KMS-11 (cell line): ENCODE data around the gene DNM3.

Source experiments
- H2AFZ ChIP-seq: fragments of 200-600 bp; sonication (generic); 2 replicates; pipeline ENCODE4 v1.6.1; 2016; ENCODE audit warnings: antibody characterized with exemption, mixed run types, low read depth
- H3K27ac ChIP-seq: fragments of 200-600 bp; sonication (generic); 2 replicates; pipeline ENCODE4 v1.6.1; 2016; ENCODE audit warnings: mild to moderate bottlenecking, mixed run types
- H3K27me3 ChIP-seq: fragments of 200-600 bp; sonication (generic); 2 replicates; pipeline ENCODE4 v1.6.1; 2017; ENCODE audit warnings: mild to moderate bottlenecking, low read depth, mixed run types, moderate library complexity; ENCODE audit not compliant: insufficient read depth
- H3K36me3 ChIP-seq: fragments of 200-600 bp; sonication (generic); 2 replicates; pipeline ENCODE4 v1.6.1; 2017; ENCODE audit warnings: mild to moderate bottlenecking, mixed run types; ENCODE audit not compliant: insufficient read depth
- H3K4me1 ChIP-seq: fragments of 200-600 bp; sonication (generic); 2 replicates; pipeline ENCODE4 v1.6.1; 2016; ENCODE audit warnings: mild to moderate bottlenecking, low read depth, mixed run types; ENCODE audit not compliant: poor library complexity, severe bottlenecking
- H3K4me2 ChIP-seq: fragments of 200-600 bp; sonication (generic); 2 replicates; pipeline ENCODE4 v1.7.0; 2016; ENCODE audit warnings: mild to moderate bottlenecking, mixed run types
- H3K4me3 ChIP-seq: fragments of 200-600 bp; sonication (generic); IDR thresholded peaks from 2 replicates; pipeline ENCODE4 v1.6.1; 2017; ENCODE audit warnings: low read depth, low read length, mixed read lengths; ENCODE audit not compliant: insufficient read depth
- H3K79me2 ChIP-seq: fragments of 200-600 bp; sonication (generic); 2 replicates; pipeline ENCODE4 v1.6.1; 2016; ENCODE audit warnings: low read depth, mixed run types; ENCODE audit not compliant: insufficient read depth
- H3K9ac ChIP-seq: fragments of 200-600 bp; sonication (generic); 2 replicates; pipeline ENCODE4 v1.6.1; 2016; ENCODE audit warnings: mild to moderate bottlenecking, mixed run types
- H4K20me1 ChIP-seq: fragments of 200-600 bp; sonication (generic); 2 replicates; pipeline ENCODE4 v1.6.1; 2016; ENCODE audit warnings: mild to moderate bottlenecking, mixed run types; ENCODE audit not compliant: insufficient read depth
- TF ChIP-seq, protein P1 (sequence below): fragments of 200-600 bp; sonication (generic); conservative IDR thresholded peaks from 2 replicates; pipeline ENCODE4 v1.6.1; 2017; ENCODE audit warnings: low read depth, mild to moderate bottlenecking, antibody characterized with exemption, low read length, moderate library complexity, mixed read lengths

The DNM3 gene

DNA sequence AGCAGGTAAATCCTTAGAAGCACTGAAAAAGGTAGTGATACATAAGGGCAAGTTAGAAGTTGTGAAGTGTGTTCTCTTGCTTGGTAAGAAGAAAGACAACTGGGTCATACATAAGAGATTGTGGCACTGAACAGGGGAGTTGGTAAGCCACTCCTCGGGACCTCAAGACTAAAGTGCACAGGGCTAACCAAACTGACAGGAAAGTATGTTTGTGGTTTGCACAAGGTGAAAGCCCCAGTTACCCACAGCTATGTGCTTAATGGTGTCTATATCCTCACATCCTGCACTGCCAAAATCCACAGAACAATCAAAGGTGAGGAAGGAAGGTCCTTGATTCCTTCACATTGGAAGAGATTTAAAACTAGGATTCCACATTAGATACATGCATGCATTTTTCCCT, 276.5 kb downstream of the DNM3 start:
- no peaks in the 10 kb centered on the region for H4K20me1 ChIP-seq
- H2AFZ ChIP-seq, result no peak overlapping the region
- peaks cover 10% of the 10 kb centered on the region for H3K4me1 ChIP-seq
- no peak overlapping the region for H3K27ac ChIP-seq
- TF ChIP-seq, protein P1, sequence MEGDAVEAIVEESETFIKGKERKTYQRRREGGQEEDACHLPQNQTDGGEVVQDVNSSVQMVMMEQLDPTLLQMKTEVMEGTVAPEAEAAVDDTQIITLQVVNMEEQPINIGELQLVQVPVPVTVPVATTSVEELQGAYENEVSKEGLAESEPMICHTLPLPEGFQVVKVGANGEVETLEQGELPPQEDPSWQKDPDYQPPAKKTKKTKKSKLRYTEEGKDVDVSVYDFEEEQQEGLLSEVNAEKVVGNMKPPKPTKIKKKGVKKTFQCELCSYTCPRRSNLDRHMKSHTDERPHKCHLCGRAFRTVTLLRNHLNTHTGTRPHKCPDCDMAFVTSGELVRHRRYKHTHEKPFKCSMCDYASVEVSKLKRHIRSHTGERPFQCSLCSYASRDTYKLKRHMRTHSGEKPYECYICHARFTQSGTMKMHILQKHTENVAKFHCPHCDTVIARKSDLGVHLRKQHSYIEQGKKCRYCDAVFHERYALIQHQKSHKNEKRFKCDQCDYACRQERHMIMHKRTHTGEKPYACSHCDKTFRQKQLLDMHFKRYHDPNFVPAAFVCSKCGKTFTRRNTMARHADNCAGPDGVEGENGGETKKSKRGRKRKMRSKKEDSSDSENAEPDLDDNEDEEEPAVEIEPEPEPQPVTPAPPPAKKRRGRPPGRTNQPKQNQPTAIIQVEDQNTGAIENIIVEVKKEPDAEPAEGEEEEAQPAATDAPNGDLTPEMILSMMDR, result no peak
- no peak overlapping the region for H3K4me2 ChIP-seq
- no peak overlapping the region for H3K4me3 ChIP-seq
- no peak overlapping the region for H3K9ac ChIP-seq
- H3K36me3 ChIP-seq, result no peaks in the 10 kb centered on the region
- no peaks in the 10 kb centered on the region for H3K79me2 ChIP-seq
- H3K27me3 ChIP-seq, result no peaks in the 10 kb centered on the region

DNA sequence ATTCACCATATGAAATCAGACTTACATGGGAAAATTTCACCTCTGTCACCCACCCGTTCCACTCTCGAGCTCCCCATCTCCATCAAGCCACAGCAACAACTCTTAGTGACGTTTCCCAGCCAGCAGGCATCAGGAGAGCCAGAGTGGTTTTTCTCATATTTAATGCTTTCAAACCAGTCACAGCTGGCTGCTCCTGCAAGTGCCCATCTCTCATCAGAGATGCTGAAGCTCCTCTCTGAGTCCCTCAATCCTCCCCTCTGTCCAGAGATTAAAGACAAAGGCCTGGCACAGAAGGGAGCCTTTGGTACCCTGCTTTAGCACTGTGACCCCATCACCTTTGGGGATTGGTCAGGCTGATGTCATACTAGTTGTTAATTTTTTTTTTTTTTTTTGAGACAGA, 277.3 kb downstream of the DNM3 start:
- H3K4me2 ChIP-seq, result no peak overlapping the region
- no peak overlapping the region for H2AFZ ChIP-seq
- no peaks in the 10 kb centered on the region for H3K27me3 ChIP-seq

DNA sequence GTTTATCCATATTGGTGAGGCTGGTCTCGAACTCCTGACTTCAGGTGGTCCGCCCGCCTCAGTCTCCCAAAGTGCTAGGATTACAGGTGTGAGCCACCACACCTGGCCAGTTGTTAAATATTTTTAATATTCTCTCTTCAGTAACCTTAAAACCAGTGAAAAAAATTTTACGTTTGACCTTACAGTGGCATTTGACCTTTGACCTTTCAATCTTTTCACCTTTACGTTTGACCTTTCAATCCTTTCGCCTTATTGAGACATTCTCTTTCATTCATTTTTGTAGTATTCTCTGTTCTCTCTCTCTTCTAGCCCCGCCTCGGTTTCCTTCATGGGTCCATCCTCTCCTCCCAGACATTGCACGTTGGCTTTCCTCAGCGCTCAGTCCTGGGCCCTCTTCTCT, 277.9 kb downstream of the DNM3 start:
- Histone ChIP-seq H3K27me3 (no peaks in the 10 kb centered on the region), H3K4me3 (no peak overlapping the region), H3K27ac (no peak overlapping the region), H3K9ac (no peak overlapping the region), H3K4me1 (peaks cover 10% of the 10 kb centered on the region), H3K79me2 (no peaks in the 10 kb centered on the region), H3K4me2 (no peak overlapping the region), H4K20me1 (no peaks in the 10 kb centered on the region), H3K36me3 (no peaks in the 10 kb centered on the region), H2AFZ (no peak overlapping the region)
- TF ChIP-seq, protein P1, result no peak

More for the DNA sequence above, 277.3 kb downstream of the DNM3 start:
- peaks cover 10% of the 10 kb centered on the region for H3K4me1 ChIP-seq
- no peaks in the 10 kb centered on the region for H3K79me2 ChIP-seq
- H4K20me1 ChIP-seq, result no peaks in the 10 kb centered on the region
- H3K4me3 ChIP-seq, result no peak overlapping the region
- H3K36me3 ChIP-seq, result no peaks in the 10 kb centered on the region
- TF ChIP-seq, protein P1, result no peak
- H3K27ac ChIP-seq, result no peak overlapping the region
- no peak overlapping the region for H3K9ac ChIP-seq

DNA sequence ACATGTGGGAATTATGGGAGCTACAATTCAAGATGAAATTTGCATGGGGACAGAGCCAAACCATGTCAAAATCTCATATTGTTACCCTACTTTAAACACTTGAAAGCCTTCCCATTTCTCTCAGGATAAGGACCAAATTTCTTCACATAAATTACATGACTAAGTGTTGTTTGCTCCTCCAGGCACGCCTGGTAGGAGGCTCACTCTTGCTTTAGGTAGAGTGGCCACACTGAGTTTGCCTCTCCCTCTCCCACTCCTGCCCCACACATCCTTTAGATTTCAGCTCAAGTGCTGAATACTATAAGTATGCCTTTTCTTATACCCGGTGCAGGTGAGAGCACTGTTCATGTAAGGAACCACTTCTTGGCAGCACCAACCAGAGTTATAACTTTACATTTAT, 279.1 kb downstream of the DNM3 start:
- no peaks in the 10 kb centered on the region for H3K79me2 ChIP-seq
- no peak overlapping the region for H3K4me2 ChIP-seq
- no peaks in the 10 kb centered on the region for H3K36me3 ChIP-seq
- H4K20me1 ChIP-seq, result no peaks in the 10 kb centered on the region
- H3K27me3 ChIP-seq, result no peaks in the 10 kb centered on the region
- H3K4me1 ChIP-seq, result peaks cover 10% of the 10 kb centered on the region
- H3K27ac ChIP-seq, result no peak overlapping the region
- no peak overlapping the region for H3K4me3 ChIP-seq
- TF ChIP-seq, protein P1, result no peak
- H2AFZ ChIP-seq, result no peak overlapping the region
- no peak overlapping the region for H3K9ac ChIP-seq
